ENCODE measurements around the gene TADA2B.

The TADA2B gene

DNA sequence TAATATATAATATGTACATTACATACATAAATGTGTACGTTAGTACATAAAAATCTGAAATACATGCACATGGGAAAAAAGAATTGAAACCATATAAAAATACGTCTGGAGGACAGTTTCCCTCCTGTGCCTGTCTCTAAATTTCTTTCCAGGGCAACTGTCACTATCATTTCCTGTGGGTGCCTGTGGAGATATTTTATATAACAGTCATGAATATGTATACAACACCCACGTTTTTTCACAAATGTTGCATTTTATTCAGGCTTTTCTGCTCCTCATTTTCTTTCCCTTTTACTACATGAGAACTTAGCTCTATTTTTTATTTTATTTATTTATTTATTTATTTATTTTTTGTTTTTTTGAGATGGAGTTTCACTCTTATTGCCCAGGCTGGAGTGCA, 48.9 kb downstream of the TADA2B start:
- H3K9me3 ChIP-seq (ENCODE audit: insufficient read depth, low read depth, low read length) = no peaks in the 10 kb centered on the region
- H3K27me3 ChIP-seq (ENCODE audit: insufficient read depth, low read length, poor library complexity, severe bottlenecking) = no peaks in the 10 kb centered on the region
- H3K9ac ChIP-seq (ENCODE audit: low read depth, low read length, poor library complexity, severe bottlenecking) = no peak overlapping the region
- no peaks in the 10 kb centered on the region for H3K9me2 ChIP-seq (replicated peaks; ENCODE audit: low read depth, low read length)
- no peaks in the 10 kb centered on the region for H3K4me1 ChIP-seq (ENCODE audit: insufficient read depth, low read length, poor library complexity, severe bottlenecking)
- no peak overlapping the region for H2AFZ ChIP-seq (ENCODE audit: low read length)
- H3K79me2 ChIP-seq (ENCODE audit: insufficient read depth, low read length) = no peaks in the 10 kb centered on the region
- H3K4me3 ChIP-seq (ENCODE audit: low read length, poor library complexity, severe bottlenecking) = no peak overlapping the region
- no peak overlapping the region for H3K4me2 ChIP-seq (ENCODE audit: low read depth, low read length, poor library complexity, severe bottlenecking)
- no peaks in the 10 kb centered on the region for H3F3A ChIP-seq (ENCODE audit: low read depth)
- TF ChIP-seq, protein P1, sequence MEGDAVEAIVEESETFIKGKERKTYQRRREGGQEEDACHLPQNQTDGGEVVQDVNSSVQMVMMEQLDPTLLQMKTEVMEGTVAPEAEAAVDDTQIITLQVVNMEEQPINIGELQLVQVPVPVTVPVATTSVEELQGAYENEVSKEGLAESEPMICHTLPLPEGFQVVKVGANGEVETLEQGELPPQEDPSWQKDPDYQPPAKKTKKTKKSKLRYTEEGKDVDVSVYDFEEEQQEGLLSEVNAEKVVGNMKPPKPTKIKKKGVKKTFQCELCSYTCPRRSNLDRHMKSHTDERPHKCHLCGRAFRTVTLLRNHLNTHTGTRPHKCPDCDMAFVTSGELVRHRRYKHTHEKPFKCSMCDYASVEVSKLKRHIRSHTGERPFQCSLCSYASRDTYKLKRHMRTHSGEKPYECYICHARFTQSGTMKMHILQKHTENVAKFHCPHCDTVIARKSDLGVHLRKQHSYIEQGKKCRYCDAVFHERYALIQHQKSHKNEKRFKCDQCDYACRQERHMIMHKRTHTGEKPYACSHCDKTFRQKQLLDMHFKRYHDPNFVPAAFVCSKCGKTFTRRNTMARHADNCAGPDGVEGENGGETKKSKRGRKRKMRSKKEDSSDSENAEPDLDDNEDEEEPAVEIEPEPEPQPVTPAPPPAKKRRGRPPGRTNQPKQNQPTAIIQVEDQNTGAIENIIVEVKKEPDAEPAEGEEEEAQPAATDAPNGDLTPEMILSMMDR (conservative IDR thresholded peaks at IDR 0.05; ENCODE audit: low read length) = no peak
- no peak for TF ChIP-seq EZH2phosphoT487 (IDR thresholded peaks at IDR 0.05; ENCODE audit: borderline replicate concordance)
- H4K20me1 ChIP-seq (ENCODE audit: insufficient read depth, low read length, poor library complexity, severe bottlenecking) = no peaks in the 10 kb centered on the region
- no peaks in the 10 kb centered on the region for H3K36me3 ChIP-seq (ENCODE audit: insufficient read depth, low read length)

DNA sequence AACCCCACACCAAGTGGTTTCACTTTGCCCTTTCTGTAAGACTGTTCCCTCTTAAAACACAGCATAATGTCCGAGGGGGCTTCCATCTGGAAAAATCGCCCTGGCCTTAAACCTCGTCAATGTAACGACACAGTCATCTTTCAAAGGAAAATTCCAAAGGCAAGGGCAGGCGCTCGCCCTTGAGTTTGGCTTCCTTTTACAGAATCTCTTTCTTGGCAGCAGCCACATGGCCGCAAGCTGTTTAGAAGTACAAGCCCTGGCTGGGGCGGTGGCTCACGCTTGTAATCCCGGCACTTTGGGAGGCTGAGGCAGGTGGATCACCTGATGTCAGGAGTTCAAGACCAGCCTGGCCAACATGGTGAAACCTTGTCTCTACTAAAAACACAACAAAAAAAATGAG, 51.7 kb downstream of the TADA2B start:
- H3F3A ChIP-seq (ENCODE audit: low read depth) = no peaks in the 10 kb centered on the region
- H4K20me1 ChIP-seq (ENCODE audit: insufficient read depth, low read length, poor library complexity, severe bottlenecking) = no peaks in the 10 kb centered on the region
- TF ChIP-seq, protein P1 (conservative IDR thresholded peaks at IDR 0.05; ENCODE audit: low read length) = no peak
- TF ChIP-seq EZH2phosphoT487 (IDR thresholded peaks at IDR 0.05; ENCODE audit: borderline replicate concordance) = no peak
- no peaks in the 10 kb centered on the region for H3K9me3 ChIP-seq (ENCODE audit: insufficient read depth, low read depth, low read length)
- no peaks in the 10 kb centered on the region for H3K4me1 ChIP-seq (ENCODE audit: insufficient read depth, low read length, poor library complexity, severe bottlenecking)
- no peaks in the 10 kb centered on the region for H3K79me2 ChIP-seq (ENCODE audit: insufficient read depth, low read length)
- H3K9ac ChIP-seq (ENCODE audit: low read depth, low read length, poor library complexity, severe bottlenecking) = no peak overlapping the region
- no peaks in the 10 kb centered on the region for H3K36me3 ChIP-seq (ENCODE audit: insufficient read depth, low read length)
- no peaks in the 10 kb centered on the region for H3K27me3 ChIP-seq (ENCODE audit: insufficient read depth, low read length, poor library complexity, severe bottlenecking)
- H2AFZ ChIP-seq (ENCODE audit: low read length) = no peak overlapping the region
- no peak overlapping the region for H3K4me3 ChIP-seq (ENCODE audit: low read length, poor library complexity, severe bottlenecking)
- H3K9me2 ChIP-seq (replicated peaks; ENCODE audit: low read depth, low read length) = no peaks in the 10 kb centered on the region
- no peak overlapping the region for H3K4me2 ChIP-seq (ENCODE audit: low read depth, low read length, poor library complexity, severe bottlenecking)

DNA sequence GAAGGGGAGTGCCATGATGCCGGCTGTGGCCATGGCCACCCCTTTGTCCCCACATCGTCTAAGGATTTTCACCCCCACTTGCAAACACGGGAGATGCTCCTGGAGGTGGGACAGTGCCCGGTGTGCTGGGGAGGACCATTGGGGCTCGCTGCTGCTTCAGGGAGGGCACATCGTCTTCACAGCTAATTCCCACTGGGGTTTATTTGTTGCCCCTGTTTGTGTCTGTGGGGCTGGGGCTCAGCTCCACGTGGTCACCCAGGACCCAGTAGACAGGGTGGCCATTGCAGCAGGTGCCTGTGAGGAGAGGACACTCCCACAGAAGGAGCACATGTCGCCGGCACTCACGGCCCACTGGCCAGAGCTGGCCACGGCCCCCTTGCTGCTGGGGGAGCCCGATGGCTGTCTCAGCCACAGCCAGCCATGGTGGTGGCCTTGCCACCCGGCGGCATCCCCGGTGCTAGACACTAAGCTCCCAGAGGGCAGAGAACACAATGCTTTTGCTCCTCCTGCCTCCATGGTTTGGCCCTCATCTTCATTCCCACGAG, 52.5 kb downstream of the TADA2B start:
- TF ChIP-seq, protein P1 (conservative IDR thresholded peaks at IDR 0.05; ENCODE audit: low read length) = no peak
- no peak for TF ChIP-seq EZH2phosphoT487 (IDR thresholded peaks at IDR 0.05; ENCODE audit: borderline replicate concordance)

More for the DNA sequence above, 52.5 kb downstream of the TADA2B start:
- no peaks in the 10 kb centered on the region for H3K9me3 ChIP-seq (ENCODE audit: insufficient read depth, low read depth, low read length)
- no peak overlapping the region for H3K4me3 ChIP-seq (ENCODE audit: low read length, poor library complexity, severe bottlenecking)
- H3K9ac ChIP-seq (ENCODE audit: low read depth, low read length, poor library complexity, severe bottlenecking) = no peak overlapping the region
- H2AFZ ChIP-seq (ENCODE audit: low read length) = no peak overlapping the region
- no peaks in the 10 kb centered on the region for H3K27me3 ChIP-seq (ENCODE audit: insufficient read depth, low read length, poor library complexity, severe bottlenecking)
- no peaks in the 10 kb centered on the region for H4K20me1 ChIP-seq (ENCODE audit: insufficient read depth, low read length, poor library complexity, severe bottlenecking)
- no peaks in the 10 kb centered on the region for H3K9me2 ChIP-seq (replicated peaks; ENCODE audit: low read depth, low read length)
- no peaks in the 10 kb centered on the region for H3K4me1 ChIP-seq (ENCODE audit: insufficient read depth, low read length, poor library complexity, severe bottlenecking)
- H3K36me3 ChIP-seq (ENCODE audit: insufficient read depth, low read length) = no peaks in the 10 kb centered on the region
- H3F3A ChIP-seq (ENCODE audit: low read depth) = no peaks in the 10 kb centered on the region
- H3K4me2 ChIP-seq (ENCODE audit: low read depth, low read length, poor library complexity, severe bottlenecking) = no peak overlapping the region
- no peaks in the 10 kb centered on the region for H3K79me2 ChIP-seq (ENCODE audit: insufficient read depth, low read length)

Data from Loucy (cell line).